SU-DHL-6 (cell line): ENCODE data around the gene DCN.

Experiments used
- H2AFZ ChIP-seq: fragments of 200-600 bp; sonication (generic); 2 replicates; pipeline ENCODE4 v1.6.1; 2014; ENCODE audit warnings: low read depth, mild to moderate bottlenecking, moderate library complexity, mixed read lengths, antibody characterized with exemption, low read length; ENCODE audit not compliant: severe bottlenecking
- H3F3A ChIP-seq: fragments of 200-600 bp; shearing (Covaris generic); 2 replicates; pipeline ENCODE4 v1.6.0; 2016; ENCODE audit warnings: antibody characterized with exemption, mild to moderate bottlenecking; ENCODE audit not compliant: insufficient read depth
- H3K27ac ChIP-seq: fragments of 200-600 bp; sonication (generic); 2 replicates; pipeline ENCODE4 v1.5.1; 2016; ENCODE audit warnings: low read depth, mild to moderate bottlenecking, low read length, moderate library complexity, mixed read lengths
- H3K27me3 ChIP-seq: fragments of 200-600 bp; sonication (generic), shearing (Covaris generic); 2 replicates; pipeline ENCODE4 v1.6.0; 2014; ENCODE audit warnings: mild to moderate bottlenecking, low read length
- H3K36me3 ChIP-seq: fragments of 200-600 bp; sonication (generic); 2 replicates; pipeline ENCODE4 v1.6.1; 2014; ENCODE audit warnings: mild to moderate bottlenecking, low read length, mixed read lengths
- H3K4me2 ChIP-seq: fragments of 300-600, 200-600 bp; shearing (Covaris generic), sonication (generic); 2 replicates; pipeline ENCODE4 v1.6.0; 2014; ENCODE audit warnings: low read length, low read depth, mild to moderate bottlenecking; ENCODE audit not compliant: poor library complexity, severe bottlenecking
- H3K4me3 ChIP-seq: fragments of 200-600 bp; sonication (generic); 2 replicates; pipeline ENCODE4 v1.5.1; 2014; ENCODE audit warnings: antibody characterized with exemption, low read length, mild to moderate bottlenecking, mixed read lengths; ENCODE audit not compliant: insufficient read depth, poor library complexity, severe bottlenecking
- H3K79me2 ChIP-seq: fragments of 200-600 bp; sonication (generic); 2 replicates; pipeline ENCODE4 v1.6.1; 2014; ENCODE audit warnings: mild to moderate bottlenecking, low read length, moderate library complexity; ENCODE audit not compliant: insufficient read depth
- H3K9ac ChIP-seq: fragments of 200-600 bp; sonication (generic); 2 replicates; pipeline ENCODE4 v1.7.0; 2014; ENCODE audit warnings: mild to moderate bottlenecking, low read length
- H3K9me2 ChIP-seq: fragments of 200-600 bp; sonication (generic); replicated peaks from 2 replicates; pipeline ENCODE4 v1.6.1; 2014; ENCODE audit warnings: low read length; ENCODE audit not compliant: insufficient read depth
- H3K9me3 ChIP-seq: fragments of 200-600 bp; sonication (generic); 2 replicates; pipeline ENCODE4 v1.6.1; 2014; ENCODE audit warnings: low read length, mixed read lengths; ENCODE audit not compliant: insufficient read depth
- H4K20me1 ChIP-seq: fragments of 200-600 bp; sonication (generic); 2 replicates; pipeline ENCODE4 v1.6.1; 2014; ENCODE audit warnings: low read depth, mild to moderate bottlenecking, antibody characterized with exemption, low read length, moderate library complexity, mixed read lengths
- CTCF ChIP-seq: fragments of 200-600 bp; sonication (generic); IDR thresholded peaks from one replicate; pipeline ENCODE4 v1.5.1; 2017; ENCODE audit warnings: antibody characterized with exemption, mild to moderate bottlenecking, low read length, moderate library complexity; ENCODE audit not compliant: insufficient read depth, poor library complexity, severe bottlenecking
- EZH2phosphoT487 ChIP-seq: fragments of 200-600 bp; sonication (generic), shearing (Covaris generic); conservative IDR thresholded peaks from 2 replicates; pipeline ENCODE4 v1.6.1; 2018; ENCODE audit warnings: mild to moderate bottlenecking, antibody characterized with exemption, low read length, moderate library complexity, mixed read lengths

The DCN gene

GRCh38 chr12:91182636-91183455, at the start of gene DCN:
TSS of gene DCN (minus strand) at chr12:91182817. CDS start at chr12:91178552, 4,265 bp downstream.
- H3F3A ChIP-seq: no peaks in the 10 kb centered on the region
- H3K27me3 ChIP-seq: 0 out of 2 replicates have a peak, but pooled peaks cover 3% of the 10 kb centered on the region
- no peak within 1 kb of the TSS for H3K4me2 ChIP-seq
- H3K9ac ChIP-seq: no peak within 1 kb of the TSS
- H2AFZ ChIP-seq: no peak within 1 kb of the TSS
- H3K4me3 ChIP-seq: no peak within 1 kb of the TSS
- no peaks in the 10 kb centered on the region for H3K36me3 ChIP-seq
- H3K9me2 ChIP-seq: no peaks in the 10 kb centered on the region
- H4K20me1 ChIP-seq: no peaks in the 10 kb centered on the region; the same call in 1 of the 2 replicates
- H3K9me3 ChIP-seq: no peaks in the 10 kb centered on the region
- no peak within 1 kb of the TSS for H3K27ac ChIP-seq
- no peaks in the 10 kb centered on the region for H3K79me2 ChIP-seq
- TF ChIP-seq EZH2phosphoT487 (no peak), CTCF (no peak)

- Histone ChIP-seq H4K20me1 (no peaks in the 10 kb centered on the region), H2AFZ (no peak overlapping the region), H3K27ac (no peak overlapping the region), H3F3A (no peaks in the 10 kb centered on the region), H3K9ac (no peak overlapping the region), H3K79me2 (no peaks in the 10 kb centered on the region), H3K36me3 (no peaks in the 10 kb centered on the region), H3K27me3 (no peaks in the 10 kb centered on the region), H3K4me2 (no peak overlapping the region), H3K9me3 (no peaks in the 10 kb centered on the region), H3K9me2 (no peaks in the 10 kb centered on the region), H3K4me3 (no peak overlapping the region)
- TF ChIP-seq CTCF (no peak), EZH2phosphoT487 (no peak)
Observed at GRCh38 chr12:91230841-91231240, 48.2 kb upstream of the DCN start.

- no peaks in the 10 kb centered on the region for H3F3A ChIP-seq
- TF ChIP-seq CTCF (no peak), EZH2phosphoT487 (no peak)
- H3K4me3 ChIP-seq: no peak overlapping the region
- H3K27me3 ChIP-seq: no peaks in the 10 kb centered on the region
- H4K20me1 ChIP-seq: no peaks in the 10 kb centered on the region
- H3K9me3 ChIP-seq: no peaks in the 10 kb centered on the region
- no peak overlapping the region for H2AFZ ChIP-seq
- no peaks in the 10 kb centered on the region for H3K36me3 ChIP-seq
- H3K79me2 ChIP-seq: no peaks in the 10 kb centered on the region
- H3K4me2 ChIP-seq: no peak overlapping the region
- H3K9me2 ChIP-seq: no peaks in the 10 kb centered on the region
- no peak overlapping the region for H3K27ac ChIP-seq
- no peak overlapping the region for H3K9ac ChIP-seq
Observed at GRCh38 chr12:91226951-91227350, 44.3 kb upstream of the DCN start.
